GM13976 (cell line): ENCODE data around the gene LAMA4.

Experiments
- DNase-seq: peaks from one replicate; pipeline ENCODE4 v3.0.0; 2012; ENCODE audit warnings: low spot score
- CTCF ChIP-seq: IDR thresholded peaks from 2 replicates; pipeline ENCODE4 v1.5.1; 2012; ENCODE audit warnings: borderline replicate concordance, mild to moderate bottlenecking; ENCODE audit not compliant: insufficient read depth; ENCODE audit errors: extremely low read depth, missing control alignments, control extremely low read depth
- in situ Hi-C: fragments of 300-500 bp; cut with MboI; formaldehyde crosslinking; loops from one replicate; pipeline ENCODE4 v1.12.0; 2022; ENCODE audit warnings: low sequenced_read_pairs, mixed read lengths, inconsistent platforms; ENCODE audit not compliant: unreplicated experiment

Gene LAMA4, protein sequence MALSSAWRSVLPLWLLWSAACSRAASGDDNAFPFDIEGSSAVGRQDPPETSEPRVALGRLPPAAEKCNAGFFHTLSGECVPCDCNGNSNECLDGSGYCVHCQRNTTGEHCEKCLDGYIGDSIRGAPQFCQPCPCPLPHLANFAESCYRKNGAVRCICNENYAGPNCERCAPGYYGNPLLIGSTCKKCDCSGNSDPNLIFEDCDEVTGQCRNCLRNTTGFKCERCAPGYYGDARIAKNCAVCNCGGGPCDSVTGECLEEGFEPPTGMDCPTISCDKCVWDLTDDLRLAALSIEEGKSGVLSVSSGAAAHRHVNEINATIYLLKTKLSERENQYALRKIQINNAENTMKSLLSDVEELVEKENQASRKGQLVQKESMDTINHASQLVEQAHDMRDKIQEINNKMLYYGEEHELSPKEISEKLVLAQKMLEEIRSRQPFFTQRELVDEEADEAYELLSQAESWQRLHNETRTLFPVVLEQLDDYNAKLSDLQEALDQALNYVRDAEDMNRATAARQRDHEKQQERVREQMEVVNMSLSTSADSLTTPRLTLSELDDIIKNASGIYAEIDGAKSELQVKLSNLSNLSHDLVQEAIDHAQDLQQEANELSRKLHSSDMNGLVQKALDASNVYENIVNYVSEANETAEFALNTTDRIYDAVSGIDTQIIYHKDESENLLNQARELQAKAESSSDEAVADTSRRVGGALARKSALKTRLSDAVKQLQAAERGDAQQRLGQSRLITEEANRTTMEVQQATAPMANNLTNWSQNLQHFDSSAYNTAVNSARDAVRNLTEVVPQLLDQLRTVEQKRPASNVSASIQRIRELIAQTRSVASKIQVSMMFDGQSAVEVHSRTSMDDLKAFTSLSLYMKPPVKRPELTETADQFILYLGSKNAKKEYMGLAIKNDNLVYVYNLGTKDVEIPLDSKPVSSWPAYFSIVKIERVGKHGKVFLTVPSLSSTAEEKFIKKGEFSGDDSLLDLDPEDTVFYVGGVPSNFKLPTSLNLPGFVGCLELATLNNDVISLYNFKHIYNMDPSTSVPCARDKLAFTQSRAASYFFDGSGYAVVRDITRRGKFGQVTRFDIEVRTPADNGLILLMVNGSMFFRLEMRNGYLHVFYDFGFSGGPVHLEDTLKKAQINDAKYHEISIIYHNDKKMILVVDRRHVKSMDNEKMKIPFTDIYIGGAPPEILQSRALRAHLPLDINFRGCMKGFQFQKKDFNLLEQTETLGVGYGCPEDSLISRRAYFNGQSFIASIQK (N-terminal part only)

GRCh38 chr6:112253841-112254816, at the start of gene LAMA4:
Gene LAMA4 (minus strand): TSS chr6:112254567. CDS start chr6:112254150, 417 bp downstream.
- peak; percentile 41 for DNase-seq
- TF ChIP-seq CTCF: no peak
- in situ Hi-C loops: no loop called here

GRCh38 chr6:112302142-112302705, 47.9 kb upstream of the LAMA4 start:
- no peak for TF ChIP-seq CTCF
- no peak for DNase-seq
- in situ Hi-C loops: loop anchor here (10.0 kb wide), 1 partner anchor 117 kb away; no protein-coding TSS in a partner anchor

GRCh38 chr6:112300896-112301295, 46.5 kb upstream of the LAMA4 start:
- DNase-seq: no peak
- TF ChIP-seq CTCF: no peak
- in situ Hi-C loops: loop anchor here (10.0 kb wide), 1 partner anchor 116 kb away; no protein-coding TSS in a partner anchor

- DNase-seq: no peak
- in situ Hi-C loops: no loop called here
- TF ChIP-seq CTCF: no peak
Observed at GRCh38 chr6:112298816-112299281, 44.5 kb upstream of the LAMA4 start.

GRCh38 chr6:112298021-112298745, 43.8 kb upstream of the LAMA4 start:
- in situ Hi-C loops: no loop called here
- no peak for DNase-seq
- TF ChIP-seq CTCF: no peak
